ENCODE measurements around the gene KCNK10. TPM values are rescaled to one million over a fixed set of nuclear protein-coding genes. Genes with fewer than 3 reads are reported as not detected.
A peak's percentile ranks its signal among the peaks of the same experiment; 100 is the strongest.

Gene KCNK10
- total RNA-seq, 2 donors from 2014 or later = not detected

- Mint-ChIP-seq H3K36me3 (ENCODE audit: low read depth) (peaks cover 8% of the 10 kb centered on the region), H3K4me3 (no peak overlapping the region), H3K27me3 (peaks cover 22% of the 10 kb centered on the region), H3K4me1 (peaks cover 14% of the 10 kb centered on the region), H3K27ac (no peak overlapping the region)
- DNase-seq = no peak
- ATAC-seq = no peak
- H3K9me3 ChIP-seq (ENCODE audit: control insufficient read depth, low read length, poor library complexity, severe bottlenecking) = no peaks in the 10 kb centered on the region
These were observed 156.5 kb downstream of the KCNK10 start for GRCh38 chr14:88166616-88167015.

GRCh38 chr14:88164906-88165534, 158.0 kb downstream of the KCNK10 start:
- Mint-ChIP-seq H3K36me3 (ENCODE audit: low read depth) (peaks cover 2% of the 10 kb centered on the region), H3K4me3 (no peak overlapping the region), H3K27me3 (peaks cover 15% of the 10 kb centered on the region), H3K4me1 (peaks cover 14% of the 10 kb centered on the region), H3K27ac (peak overlapping the region; percentile 78)
- no peaks in the 10 kb centered on the region for H3K9me3 ChIP-seq (ENCODE audit: control insufficient read depth, low read length, poor library complexity, severe bottlenecking)
- no peak for DNase-seq
- ATAC-seq = no peak

GRCh38 chr14:88163731-88164255, 159.3 kb downstream of the KCNK10 start:
- no peak overlapping the region for H3K4me3 Mint-ChIP-seq
- no peak for ATAC-seq
- no peak for DNase-seq
- no peaks in the 10 kb centered on the region for H3K9me3 ChIP-seq (ENCODE audit: control insufficient read depth, low read length, poor library complexity, severe bottlenecking)
- peaks cover 9% of the 10 kb centered on the region for H3K27me3 Mint-ChIP-seq
- H3K4me1 Mint-ChIP-seq = peaks cover 14% of the 10 kb centered on the region
- H3K27ac Mint-ChIP-seq = no peak overlapping the region
- peaks cover 5% of the 10 kb centered on the region for H3K36me3 Mint-ChIP-seq (ENCODE audit: low read depth)

GRCh38 chr14:88156127-88156526, 166.9 kb downstream of the KCNK10 start:
- no peaks in the 10 kb centered on the region for H3K9me3 ChIP-seq (ENCODE audit: control insufficient read depth, low read length, poor library complexity, severe bottlenecking)
- no peak for DNase-seq
- H3K27ac Mint-ChIP-seq = no peak overlapping the region
- no peak overlapping the region for H3K4me3 Mint-ChIP-seq
- H3K36me3 Mint-ChIP-seq (ENCODE audit: low read depth) = peaks cover 3% of the 10 kb centered on the region
- no peaks in the 10 kb centered on the region for H3K4me1 Mint-ChIP-seq
- ATAC-seq = no peak
- H3K27me3 Mint-ChIP-seq = peaks cover 13% of the 10 kb centered on the region

GRCh38 chr14:88154926-88155325, 168.1 kb downstream of the KCNK10 start:
- ATAC-seq = no peak
- no peak overlapping the region for H3K4me3 Mint-ChIP-seq
- no peaks in the 10 kb centered on the region for H3K4me1 Mint-ChIP-seq

GRCh38 chr14:88154321-88154720, 168.7 kb downstream of the KCNK10 start:
- H3K4me1 Mint-ChIP-seq = no peaks in the 10 kb centered on the region
- ATAC-seq = no peak

More at GRCh38 chr14:88154926-88155325, 168.1 kb downstream of the KCNK10 start:
- no peaks in the 10 kb centered on the region for H3K9me3 ChIP-seq (ENCODE audit: control insufficient read depth, low read length, poor library complexity, severe bottlenecking)
- peaks cover 6% of the 10 kb centered on the region for H3K27me3 Mint-ChIP-seq
- DNase-seq = no peak
- peaks cover 3% of the 10 kb centered on the region for H3K36me3 Mint-ChIP-seq (ENCODE audit: low read depth)
- H3K27ac Mint-ChIP-seq = no peak overlapping the region

GRCh38 chr14:88146881-88147649, 176.0 kb downstream of the KCNK10 start:
- H3K36me3 Mint-ChIP-seq (ENCODE audit: low read depth) = peaks cover 2% of the 10 kb centered on the region
- no peak for ATAC-seq

More at GRCh38 chr14:88154321-88154720, 168.7 kb downstream of the KCNK10 start:
- no peak overlapping the region for H3K27ac Mint-ChIP-seq
- DNase-seq = no peak
- H3K36me3 Mint-ChIP-seq (ENCODE audit: low read depth) = peaks cover under 1% of the 10 kb centered on the region
- no peaks in the 10 kb centered on the region for H3K9me3 ChIP-seq (ENCODE audit: control insufficient read depth, low read length, poor library complexity, severe bottlenecking)
- no peak overlapping the region for H3K4me3 Mint-ChIP-seq
- peaks cover 6% of the 10 kb centered on the region for H3K27me3 Mint-ChIP-seq

GRCh38 chr14:88143810-88144209, 179.3 kb downstream of the KCNK10 start:
- peaks cover 3% of the 10 kb centered on the region for H3K4me1 Mint-ChIP-seq
- H3K36me3 Mint-ChIP-seq (ENCODE audit: low read depth) = peaks cover 3% of the 10 kb centered on the region
- ATAC-seq = no peak
- no peak for DNase-seq
- no peak overlapping the region for H3K4me3 Mint-ChIP-seq
- H3K27ac Mint-ChIP-seq = peak overlapping the region; percentile 2
- H3K9me3 ChIP-seq (ENCODE audit: control insufficient read depth, low read length, poor library complexity, severe bottlenecking) = no peaks in the 10 kb centered on the region
- H3K27me3 Mint-ChIP-seq = no peaks in the 10 kb centered on the region

More at GRCh38 chr14:88146881-88147649, 176.0 kb downstream of the KCNK10 start:
- no peak for DNase-seq
- no peaks in the 10 kb centered on the region for H3K9me3 ChIP-seq (ENCODE audit: control insufficient read depth, low read length, poor library complexity, severe bottlenecking)
- Mint-ChIP-seq H3K27me3 (no peaks in the 10 kb centered on the region), H3K27ac (no peak overlapping the region), H3K4me1 (peaks cover 3% of the 10 kb centered on the region), H3K4me3 (no peak overlapping the region)

GRCh38 chr14:88142997-88143396, 180.1 kb downstream of the KCNK10 start:
- no peaks in the 10 kb centered on the region for H3K9me3 ChIP-seq (ENCODE audit: control insufficient read depth, low read length, poor library complexity, severe bottlenecking)
- ATAC-seq (no peak), DNase-seq (no peak)
- Mint-ChIP-seq H3K27me3 (no peaks in the 10 kb centered on the region), H3K4me3 (no peak overlapping the region), H3K27ac (no peak overlapping the region), H3K4me1 (peaks cover 3% of the 10 kb centered on the region), H3K36me3 (ENCODE audit: low read depth) (peaks cover 3% of the 10 kb centered on the region)

- H3K27ac Mint-ChIP-seq = no peak overlapping the region
- peaks cover 3% of the 10 kb centered on the region for H3K36me3 Mint-ChIP-seq (ENCODE audit: low read depth)
- no peaks in the 10 kb centered on the region for H3K9me3 ChIP-seq (ENCODE audit: control insufficient read depth, low read length, poor library complexity, severe bottlenecking)
- DNase-seq (no peak), ATAC-seq (no peak)
- peaks cover 3% of the 10 kb centered on the region for H3K4me1 Mint-ChIP-seq
- no peak overlapping the region for H3K4me3 Mint-ChIP-seq
- H3K27me3 Mint-ChIP-seq = no peaks in the 10 kb centered on the region
These were observed 182.2 kb downstream of the KCNK10 start for GRCh38 chr14:88140874-88141273.

- Mint-ChIP-seq H3K4me3 (no peak overlapping the region), H3K4me1 (no peaks in the 10 kb centered on the region), H3K27me3 (no peaks in the 10 kb centered on the region), H3K27ac (no peak overlapping the region), H3K36me3 (ENCODE audit: low read depth) (peaks cover 3% of the 10 kb centered on the region)
- no peaks in the 10 kb centered on the region for H3K9me3 ChIP-seq (ENCODE audit: control insufficient read depth, low read length, poor library complexity, severe bottlenecking)
- ATAC-seq (no peak), DNase-seq (no peak)
These were observed 185.7 kb downstream of the KCNK10 start for GRCh38 chr14:88137327-88137726.
